Cardiac muscle cell (in vitro differentiated cells and primary cell): ENCODE measurements around the gene EBP. TPM values are rescaled to one million over a fixed set of nuclear protein-coding genes. Genes with fewer than 3 reads are reported as not detected.

Experiments used
- DNase-seq, 2 donors: peaks; one replicate each; pipeline versions ENCODE4 v3.0.0 to v3.0.0-alpha.2; 2010 to 2017; ENCODE audit warnings: low read depth in 1 of 2, low spot score in 1 of 2
- H3K27ac ChIP-seq: fragments of 200-600 bp; sonication (generic); 2 replicates; pipeline ENCODE4 v1.5.1; 2016
- H3K27me3 ChIP-seq: fragments of 200-600 bp; sonication (generic); 2 replicates; pipeline ENCODE4 v1.6.0; 2016; ENCODE audit warnings: control low read depth
- H3K36me3 ChIP-seq: fragments of 200-600 bp; sonication (generic); 2 replicates; pipeline ENCODE4 v1.5.1; 2016; ENCODE audit warnings: control low read depth
- H3K4me1 ChIP-seq: fragments of 200-600 bp; sonication (generic); 2 replicates; pipeline ENCODE4 v1.8.1; 2017; ENCODE audit warnings: low read depth, mild to moderate bottlenecking, mixed run types
- H3K4me3 ChIP-seq: fragments of 200-600 bp; sonication (generic); 2 replicates; pipeline ENCODE4 v1.5.1; 2016; ENCODE audit warnings: mild to moderate bottlenecking
- H3K9me3 ChIP-seq: fragments of 200-600 bp; sonication (generic); 2 replicates; pipeline ENCODE4 v1.5.1; 2017; ENCODE audit warnings: low read depth, mild to moderate bottlenecking, control low read depth
- CTCF ChIP-seq: IDR thresholded peaks from 2 replicates; pipeline ENCODE4 v1.5.1; 2012; ENCODE audit warnings: low read depth, mild to moderate bottlenecking, low read length
- polyA plus RNA-seq: library from polyadenylated mRNA; unstranded; fragments of >200 nt; fragmentation: Nextera tagmentation; extraction: Ambion mirVana; gene quantifications from 2 replicates; pipeline ENCODE4 v1.2.1, GENCODE V29; 2016
- total RNA-seq: library from RNA; depleted of rRNA; stranded (reverse); fragments of >200 nt; gene quantifications from 2 replicates; pipeline ENCODE4 v1.2.3, GENCODE V29; 2016

The EBP gene
- total and polyA plus RNA-seq, 2 experiments from 2014 or later, result 74.5 to 159 TPM

- no peaks in the 10 kb centered on the region for H3K4me1 ChIP-seq
- no peak for DNase-seq
- no peaks in the 10 kb centered on the region for H3K36me3 ChIP-seq
- no peak overlapping the region for H3K27ac ChIP-seq
- no peaks in the 10 kb centered on the region for H3K9me3 ChIP-seq
- no peak for TF ChIP-seq CTCF
- H3K27me3 ChIP-seq, result no peaks in the 10 kb centered on the region
- H3K4me3 ChIP-seq, result no peak overlapping the region
Measured at GRCh38 chrX:48478806-48479205, 42.8 kb upstream of the EBP start.

- Histone ChIP-seq H3K9me3 (no peaks in the 10 kb centered on the region), H3K4me3 (no peak overlapping the region), H3K36me3 (no peaks in the 10 kb centered on the region), H3K4me1 (no peaks in the 10 kb centered on the region), H3K27ac (no peak overlapping the region), H3K27me3 (no peaks in the 10 kb centered on the region)
- no peak for TF ChIP-seq CTCF
- no peak for DNase-seq
Measured at GRCh38 chrX:48480142-48480541, 41.5 kb upstream of the EBP start.

- Histone ChIP-seq H3K9me3 (no peaks in the 10 kb centered on the region), H3K27me3 (no peaks in the 10 kb centered on the region), H3K36me3 (no peaks in the 10 kb centered on the region), H3K27ac (no peak overlapping the region), H3K4me1 (no peaks in the 10 kb centered on the region), H3K4me3 (no peak overlapping the region)
- no peak for TF ChIP-seq CTCF
- no peak for DNase-seq
Measured at GRCh38 chrX:48480583-48480982, 41.0 kb upstream of the EBP start.

- no peak for TF ChIP-seq CTCF
Measured at GRCh38 chrX:48482526-48482925, 39.1 kb upstream of the EBP start.

GRCh38 chrX:48487362-48487798 lies 34.2 kb upstream of the EBP start:
- Histone ChIP-seq H3K27me3 (no peaks in the 10 kb centered on the region), H3K36me3 (no peaks in the 10 kb centered on the region), H3K27ac (no peak overlapping the region), H3K9me3 (no peaks in the 10 kb centered on the region), H3K4me3 (no peak overlapping the region), H3K4me1 (no peaks in the 10 kb centered on the region)
- DNase-seq, result peak in 1 of 2 donors; percentile 90
- no peak for TF ChIP-seq CTCF

More at GRCh38 chrX:48482526-48482925, 39.1 kb upstream of the EBP start:
- no peak overlapping the region for H3K4me3 ChIP-seq
- no peaks in the 10 kb centered on the region for H3K9me3 ChIP-seq
- H3K27ac ChIP-seq, result no peak overlapping the region
- H3K36me3 ChIP-seq, result no peaks in the 10 kb centered on the region
- H3K27me3 ChIP-seq, result no peaks in the 10 kb centered on the region
- H3K4me1 ChIP-seq, result no peaks in the 10 kb centered on the region
- no peak for DNase-seq

GRCh38 chrX:48488034-48488433 lies 33.6 kb upstream of the EBP start:
- no peak overlapping the region for H3K27ac ChIP-seq

More at GRCh38 chrX:48488034-48488433, 33.6 kb upstream of the EBP start:
- TF ChIP-seq CTCF, result no peak
- no peaks in the 10 kb centered on the region for H3K4me1 ChIP-seq
- H3K4me3 ChIP-seq, result no peak overlapping the region
- no peak for DNase-seq
- H3K36me3 ChIP-seq, result no peaks in the 10 kb centered on the region
- H3K27me3 ChIP-seq, result no peaks in the 10 kb centered on the region
- no peaks in the 10 kb centered on the region for H3K9me3 ChIP-seq
